ENCODE results near the gene ZSWIM6. TPM values are rescaled to one million over a fixed set of nuclear protein-coding genes. Genes with fewer than 3 reads are reported as not detected.

Gene ZSWIM6
- polyA plus RNA-seq, 4 donors: 25.3 to 32.7 (median 29.3) TPM

DNA sequence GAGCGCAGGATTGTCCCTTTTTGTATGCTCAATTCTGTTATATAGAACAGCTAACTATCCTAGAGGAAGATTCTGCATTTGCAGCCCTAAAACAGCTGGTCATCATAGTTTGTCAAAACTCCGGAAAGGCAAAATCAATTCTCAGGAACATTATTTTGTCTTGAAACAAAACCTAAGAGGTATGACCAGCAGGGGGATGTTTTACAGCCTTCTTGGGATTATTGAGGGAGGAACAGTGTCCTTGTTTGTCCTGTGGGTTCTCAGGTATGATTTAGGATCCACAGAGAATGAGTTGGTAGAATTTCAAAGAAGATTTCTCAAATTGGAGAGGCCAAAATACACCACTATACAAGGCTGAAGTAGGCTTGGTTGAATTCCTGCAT is 136.4 kb downstream of the ZSWIM6 start:
- no peak for DNase-seq (ENCODE audit: low read depth in 4 of 4, low spot score in 3 of 4)

DNA sequence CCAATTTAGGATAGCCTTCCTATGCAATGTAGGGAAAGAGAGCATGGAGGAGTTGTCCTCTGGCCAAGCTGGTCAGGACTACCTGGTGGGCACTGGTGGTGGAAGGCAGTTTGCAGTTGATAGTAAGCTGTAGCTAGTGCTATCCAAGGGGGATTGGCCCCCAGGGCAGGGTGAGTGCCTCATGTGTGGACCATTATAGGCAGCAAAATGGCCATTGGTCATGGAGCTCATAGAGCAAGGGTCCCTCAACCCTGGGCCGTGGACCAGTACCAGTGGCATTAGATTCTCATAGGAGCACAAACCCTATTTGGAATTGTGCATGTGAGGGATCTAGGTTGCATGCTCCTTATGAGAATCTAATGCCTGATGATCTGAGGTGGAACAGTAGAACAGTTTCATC is 139.3 kb downstream of the ZSWIM6 start:
- DNase-seq (ENCODE audit: low read depth in 4 of 4, low spot score in 3 of 4): no peak

DNA sequence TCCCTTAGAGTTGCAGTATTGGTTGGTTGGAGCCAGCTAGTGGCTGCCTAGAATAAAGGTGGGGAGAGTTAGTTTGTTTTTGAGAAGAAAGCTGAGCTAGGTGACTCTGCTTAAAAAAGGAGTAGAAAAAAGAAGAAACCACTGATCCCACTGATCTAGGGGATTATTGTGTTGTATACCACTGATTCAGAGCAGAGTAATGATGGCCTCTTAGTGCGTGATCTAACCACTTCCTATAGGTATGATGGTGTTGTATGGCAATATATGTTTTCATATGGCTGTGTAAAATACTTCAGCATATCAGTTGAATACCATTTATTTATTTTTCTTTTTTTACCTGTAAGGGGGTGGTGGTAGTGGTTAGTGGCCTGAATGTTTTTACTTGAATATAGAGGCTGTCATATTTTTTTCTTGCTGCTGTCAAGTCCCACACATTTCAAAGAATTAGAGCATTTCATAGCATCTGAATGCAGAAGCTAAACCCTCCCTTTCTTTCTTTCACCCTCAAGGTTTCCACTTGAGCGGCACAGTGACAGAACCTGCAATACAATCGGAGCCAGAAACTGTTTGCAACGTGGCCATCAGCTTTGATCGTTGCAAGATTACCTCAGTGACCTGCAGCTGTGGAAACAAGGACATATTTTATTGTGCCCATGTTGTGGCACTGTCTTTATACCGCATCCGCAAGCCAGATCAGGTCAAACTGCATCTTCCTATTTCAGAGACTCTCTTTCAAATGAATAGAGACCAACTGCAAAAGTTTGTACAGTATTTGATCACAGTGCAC is 140.3 kb downstream of the ZSWIM6 start:
- DNase-seq (ENCODE audit: low read depth in 4 of 4, low spot score in 3 of 4): no peak

DNA sequence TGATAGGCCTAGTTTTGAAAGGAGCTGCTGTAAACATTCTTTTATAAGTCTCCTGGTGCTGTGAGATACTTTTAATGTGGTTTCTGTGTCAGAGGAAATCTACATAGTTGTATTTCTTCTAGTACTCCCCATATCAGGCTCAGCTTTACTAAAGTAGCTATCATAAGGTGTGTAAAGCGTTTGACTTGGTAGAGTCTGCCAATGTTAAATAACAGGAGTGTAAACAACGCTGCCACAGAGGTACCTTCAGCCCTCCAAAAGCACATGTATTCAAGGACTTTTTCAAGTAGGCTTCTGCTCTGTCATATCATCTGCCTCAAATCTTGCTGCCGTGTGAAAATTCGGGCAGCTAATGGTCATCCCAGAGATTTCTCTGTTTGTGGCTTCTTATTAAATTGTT is 142.7 kb downstream of the ZSWIM6 start:
- no peak for DNase-seq (ENCODE audit: low read depth in 4 of 4, low spot score in 3 of 4)

DNA sequence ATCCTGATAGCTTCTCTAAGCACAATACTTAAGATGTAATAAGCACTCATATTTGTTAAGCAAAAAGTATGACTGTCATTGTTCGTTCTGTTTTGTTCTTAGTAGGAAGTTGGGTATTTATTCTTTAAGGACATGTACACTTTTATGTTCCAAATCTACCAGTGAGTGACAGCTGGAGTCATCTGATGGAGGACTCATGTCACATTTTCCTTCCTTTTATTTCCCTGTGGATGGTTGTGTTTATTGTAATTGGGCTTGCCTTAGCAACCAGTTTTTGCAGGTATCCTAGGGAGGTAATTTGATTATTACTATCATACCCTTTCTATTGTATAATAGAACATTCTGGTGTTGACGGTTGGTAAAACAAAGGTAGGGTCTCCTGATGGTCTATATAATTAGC is 145.7 kb downstream of the ZSWIM6 start:
- DNase-seq (ENCODE audit: low read depth in 4 of 4, low spot score in 3 of 4): no peak

DNA sequence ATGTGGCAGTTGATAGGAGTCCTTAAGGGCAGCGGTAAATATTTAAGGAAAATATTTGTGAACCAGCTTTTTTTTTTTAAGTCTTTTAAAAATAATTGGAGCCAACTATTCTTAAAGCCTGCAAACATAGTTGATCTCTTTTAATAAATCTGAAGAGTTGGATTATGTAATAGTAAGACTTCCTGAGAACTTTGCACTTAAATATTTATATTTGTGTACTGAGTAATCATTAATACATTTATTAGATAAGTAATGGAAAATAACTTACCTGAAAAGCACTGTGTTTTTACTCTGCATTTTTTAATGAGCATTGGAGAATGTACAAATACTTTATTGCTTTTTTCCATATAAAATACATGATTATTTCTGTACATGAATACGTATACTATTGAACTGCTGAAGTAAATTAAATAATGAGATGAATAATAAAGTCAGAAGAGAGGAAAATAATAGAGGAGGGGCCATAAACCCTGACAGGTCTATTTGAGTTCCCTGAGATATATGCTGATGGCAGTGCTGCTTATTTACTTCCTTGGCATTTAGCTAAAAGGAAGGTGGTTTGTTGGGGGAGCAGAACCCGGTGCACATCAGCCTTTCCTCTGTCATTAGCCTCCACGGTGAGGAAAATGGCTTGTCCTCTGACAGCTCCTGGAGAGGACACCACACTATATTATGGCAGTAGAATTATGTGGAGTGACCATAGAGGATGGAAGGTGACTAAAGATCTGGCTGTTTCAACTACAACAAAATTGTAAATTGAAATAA is 148.0 kb downstream of the ZSWIM6 start:
- DNase-seq (ENCODE audit: low read depth in 4 of 4, low spot score in 3 of 4): no peak

DNA sequence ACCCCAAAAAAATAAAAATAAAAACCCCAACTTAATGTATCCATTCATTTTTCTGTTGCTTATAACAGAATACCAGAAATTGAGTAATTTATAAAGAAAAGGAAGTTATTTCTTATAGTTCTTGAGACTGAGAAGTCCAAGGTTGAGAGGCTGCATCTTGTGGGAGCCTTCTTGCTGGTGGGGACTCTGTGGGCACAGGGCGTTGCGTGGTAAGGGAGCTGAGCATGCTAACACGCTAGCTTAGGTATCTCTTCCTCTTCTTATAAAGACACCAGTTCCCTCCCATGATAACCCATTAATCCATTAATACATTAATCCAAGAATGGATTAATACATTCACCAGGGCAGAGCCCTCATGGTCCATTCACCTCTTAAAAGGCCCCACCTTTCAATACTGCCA is 150.9 kb downstream of the ZSWIM6 start:
- DNase-seq (ENCODE audit: low read depth in 4 of 4, low spot score in 3 of 4): no peak

DNA sequence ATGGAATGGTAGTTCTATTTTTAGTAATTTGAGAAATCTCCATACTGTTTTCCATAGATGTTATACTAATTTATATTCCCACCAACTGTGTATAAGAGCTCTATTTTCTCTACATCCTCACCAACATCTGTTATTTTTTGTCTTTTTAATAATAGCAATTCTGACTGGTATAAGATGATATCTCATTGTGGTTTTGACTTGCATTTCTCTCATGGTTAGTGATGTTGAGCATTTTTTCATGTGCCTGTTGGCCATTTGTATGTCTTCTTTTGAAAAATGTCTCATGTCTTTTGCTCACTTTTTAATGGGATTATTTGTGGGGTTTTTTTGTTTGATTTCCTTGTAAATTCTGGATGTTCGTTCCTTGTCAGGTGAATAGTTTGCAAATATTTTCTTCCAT is 154.4 kb downstream of the ZSWIM6 start:
- no peak for DNase-seq (ENCODE audit: low read depth in 4 of 4, low spot score in 3 of 4)

DNA sequence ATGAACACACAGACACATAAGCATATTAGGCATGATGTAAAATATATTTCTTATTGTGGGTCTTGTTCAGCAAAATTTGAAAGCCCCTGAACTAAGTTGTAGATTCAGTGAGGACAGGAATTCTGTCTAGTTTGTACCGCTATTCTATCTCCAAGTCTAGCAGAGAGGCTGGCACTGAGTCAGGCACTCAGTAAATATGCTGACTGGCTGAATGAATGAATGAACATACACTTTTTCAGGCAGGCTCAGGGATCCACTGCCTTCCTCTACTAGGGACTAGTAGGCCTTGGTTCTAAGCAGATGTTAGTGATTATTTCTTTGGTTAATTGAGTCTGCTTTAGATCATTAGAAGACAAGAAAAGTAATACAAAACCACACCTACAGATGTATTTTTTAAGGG is 157.5 kb downstream of the ZSWIM6 start:
- DNase-seq (ENCODE audit: low read depth in 4 of 4, low spot score in 3 of 4): no peak

DNA sequence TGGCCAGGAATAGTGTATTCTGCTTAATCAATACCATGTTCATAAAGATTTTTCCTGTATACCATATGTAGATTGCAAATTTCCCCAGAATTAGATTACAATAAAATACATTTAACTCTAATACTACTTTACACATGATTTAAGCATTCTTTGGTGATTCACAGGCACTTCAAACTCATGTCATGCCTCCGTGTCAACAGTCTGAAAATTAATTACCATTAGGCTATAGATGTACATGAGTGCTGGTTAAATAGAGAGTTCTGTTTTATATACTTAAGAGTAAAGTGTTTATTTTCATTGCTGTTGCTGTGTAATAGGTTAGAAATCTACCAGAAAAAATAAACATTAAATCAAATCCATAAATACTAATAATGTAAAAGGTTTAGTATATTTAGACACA is 159.8 kb downstream of the ZSWIM6 start:
- no peak for DNase-seq (ENCODE audit: low read depth in 4 of 4, low spot score in 3 of 4)

DNA sequence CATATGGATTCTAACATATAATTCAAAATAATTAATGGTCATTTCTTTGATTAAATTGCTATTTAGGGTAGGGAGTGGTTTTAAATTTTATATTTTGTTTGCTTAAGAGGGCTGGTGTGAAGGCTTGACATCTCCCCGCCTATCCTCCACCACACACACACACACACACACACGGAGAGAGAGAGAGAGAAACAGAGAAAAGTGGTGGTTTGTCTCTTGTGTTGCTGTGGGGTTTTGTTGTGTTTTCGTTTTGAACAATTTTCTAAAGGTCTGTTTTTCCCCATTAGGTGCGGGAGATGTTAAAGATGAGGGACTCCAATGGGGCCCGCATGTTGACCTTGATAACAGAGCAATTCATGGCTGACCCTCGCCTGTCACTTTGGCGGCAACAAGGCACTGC is 161.9 kb downstream of the ZSWIM6 start:
- DNase-seq (ENCODE audit: low read depth in 4 of 4, low spot score in 3 of 4): no peak

DNA sequence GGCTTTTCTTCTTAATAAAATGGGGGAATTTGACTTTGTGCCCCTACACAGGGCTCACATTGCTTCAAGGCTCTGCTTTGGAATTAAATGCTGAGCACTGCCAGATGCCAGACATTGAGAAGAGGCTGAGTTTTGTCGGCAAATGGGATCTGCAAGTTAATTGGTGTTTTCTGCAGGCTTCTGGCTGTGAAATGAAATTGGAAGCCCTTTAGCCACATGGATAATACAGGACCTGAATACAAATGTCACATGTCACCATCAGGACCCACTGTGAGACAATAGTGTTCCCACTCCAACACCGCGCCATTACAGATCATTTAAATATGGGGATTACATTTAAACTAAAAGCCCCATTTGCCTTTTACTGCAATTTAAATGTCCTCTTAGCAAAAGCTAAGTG is 164.4 kb downstream of the ZSWIM6 start:
- DNase-seq (ENCODE audit: low read depth in 4 of 4, low spot score in 3 of 4): no peak

DNA sequence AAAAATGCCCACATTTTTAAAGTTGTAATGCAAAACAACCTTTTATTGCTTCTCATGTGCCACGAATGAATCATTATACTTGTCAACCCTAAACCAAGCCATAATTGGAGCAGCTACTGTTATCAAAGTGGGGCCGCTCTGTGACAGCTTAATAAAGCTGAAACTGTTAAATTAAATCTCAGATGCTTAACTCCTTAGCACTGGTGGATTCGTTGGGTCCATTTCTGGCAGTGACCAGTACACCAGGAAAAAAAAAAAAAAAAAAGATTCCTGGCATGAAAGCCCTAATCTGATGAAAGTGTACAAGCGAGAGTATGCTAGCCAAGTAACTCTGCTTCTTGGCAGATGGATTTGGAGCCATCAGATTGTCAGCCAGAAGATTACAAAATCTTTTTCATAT is 164.8 kb downstream of the ZSWIM6 start:
- DNase-seq (ENCODE audit: low read depth in 4 of 4, low spot score in 3 of 4): no peak

DNA sequence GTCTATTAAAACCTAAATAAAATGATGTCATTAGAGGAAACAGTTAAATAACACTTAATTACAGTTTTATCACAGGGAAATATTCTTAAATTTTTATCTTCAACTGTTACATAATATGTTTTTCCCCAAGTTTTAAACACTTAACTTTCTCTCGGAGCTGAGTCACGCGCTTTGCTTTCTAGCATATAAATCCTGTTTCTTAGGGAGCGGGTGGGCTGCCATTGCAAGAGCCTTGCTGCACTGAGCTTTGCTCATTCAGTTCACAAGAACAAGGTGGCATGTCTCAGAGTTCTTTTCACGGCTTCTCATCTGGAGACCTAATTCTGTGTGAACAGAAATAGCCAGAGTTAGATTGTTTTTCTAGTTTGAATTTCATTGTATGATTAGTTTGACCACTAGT is 166.1 kb downstream of the ZSWIM6 start:
- DNase-seq (ENCODE audit: low read depth in 4 of 4, low spot score in 3 of 4): no peak

DNA sequence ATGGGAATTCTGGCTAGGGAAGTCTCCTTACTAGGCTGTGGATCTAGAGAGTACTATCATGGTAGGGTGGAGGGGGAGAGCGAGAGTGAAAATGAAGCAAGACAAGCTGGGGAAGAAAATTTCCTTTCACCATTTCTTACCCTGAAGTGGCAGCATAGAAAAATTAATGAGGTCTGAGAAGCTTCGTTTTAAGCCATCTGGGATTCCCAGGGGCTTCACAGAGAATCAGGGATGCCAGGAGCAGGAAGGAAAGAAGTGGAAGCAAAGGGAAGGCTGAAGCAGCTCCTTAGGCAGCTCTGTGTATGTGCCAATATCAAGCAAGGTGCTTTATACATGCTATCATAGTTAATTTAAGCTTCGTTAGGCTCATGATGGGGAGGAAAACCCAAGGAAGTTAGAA is 169.9 kb downstream of the ZSWIM6 start:
- DNase-seq (ENCODE audit: low read depth in 4 of 4, low spot score in 3 of 4): no peak

DNA sequence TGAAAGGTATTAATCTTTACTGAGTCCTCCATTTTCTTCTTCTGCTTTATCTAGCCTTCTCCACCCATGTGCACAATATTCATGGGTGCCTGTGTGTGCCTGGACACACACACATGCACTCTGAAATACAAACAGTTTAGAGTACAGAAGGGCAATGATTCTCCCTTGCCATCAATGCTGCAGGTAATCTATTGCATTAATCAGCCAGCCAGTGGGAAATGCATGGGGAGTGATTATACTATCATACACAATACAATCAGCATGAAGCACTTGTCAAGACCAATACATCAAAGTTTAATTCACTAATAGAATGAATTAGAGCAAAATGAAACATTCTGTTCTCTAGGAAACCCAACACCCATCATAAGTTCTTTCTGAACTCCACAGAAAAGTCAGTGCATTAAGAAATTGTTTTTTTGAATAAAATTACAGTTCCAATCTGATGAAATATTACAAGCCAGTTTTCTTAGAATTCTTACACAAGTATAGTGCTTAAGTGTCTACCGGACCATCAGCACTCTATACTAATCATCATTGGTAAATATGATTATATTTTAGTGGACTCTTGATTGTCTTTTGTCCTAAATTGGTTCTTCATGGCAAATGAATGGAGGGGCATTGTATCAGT is 172.2 kb downstream of the ZSWIM6 start:
- no peak for DNase-seq (ENCODE audit: low read depth in 4 of 4, low spot score in 3 of 4)

DNA sequence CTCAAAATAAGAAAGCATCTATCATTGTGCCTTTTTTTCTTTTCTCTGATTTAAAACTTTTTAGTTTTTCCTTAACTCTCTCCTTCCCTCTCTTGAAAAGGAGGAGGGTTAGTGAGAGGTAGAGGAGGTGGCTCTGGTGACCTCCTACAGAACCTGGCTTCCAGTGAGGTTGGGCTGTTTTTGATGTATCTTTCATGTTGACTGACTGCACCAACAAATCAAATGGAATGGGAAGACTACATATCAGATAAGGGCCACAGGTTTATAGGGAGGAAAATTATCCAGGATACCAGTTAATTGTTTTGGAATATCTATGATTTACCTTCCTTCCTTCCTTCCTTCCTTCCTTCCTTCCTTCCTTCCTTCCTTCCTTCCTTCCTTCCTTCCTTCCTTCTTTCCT is 173.2 kb downstream of the ZSWIM6 start:
- no peak for DNase-seq (ENCODE audit: low read depth in 4 of 4, low spot score in 3 of 4)

DNA sequence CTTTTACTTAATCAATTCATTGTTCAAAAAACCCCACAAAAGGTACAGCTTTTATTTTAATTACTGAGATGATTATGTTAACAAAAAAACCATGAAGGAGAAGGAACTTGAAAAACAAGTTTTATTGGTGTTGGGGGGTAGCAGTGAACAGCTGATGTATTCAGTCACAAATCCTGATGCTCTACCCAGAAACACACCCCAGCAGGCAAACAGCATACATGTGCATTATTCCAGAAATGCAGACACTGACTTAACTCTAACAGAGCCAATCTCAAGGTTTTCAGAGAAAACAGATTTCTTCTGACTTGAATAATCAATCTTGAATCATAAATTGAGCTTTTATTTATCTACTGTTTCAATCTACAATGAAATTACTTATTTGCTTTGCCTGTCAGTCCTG is 175.2 kb downstream of the ZSWIM6 start:
- no peak for DNase-seq (ENCODE audit: low read depth in 4 of 4, low spot score in 3 of 4)

DNA sequence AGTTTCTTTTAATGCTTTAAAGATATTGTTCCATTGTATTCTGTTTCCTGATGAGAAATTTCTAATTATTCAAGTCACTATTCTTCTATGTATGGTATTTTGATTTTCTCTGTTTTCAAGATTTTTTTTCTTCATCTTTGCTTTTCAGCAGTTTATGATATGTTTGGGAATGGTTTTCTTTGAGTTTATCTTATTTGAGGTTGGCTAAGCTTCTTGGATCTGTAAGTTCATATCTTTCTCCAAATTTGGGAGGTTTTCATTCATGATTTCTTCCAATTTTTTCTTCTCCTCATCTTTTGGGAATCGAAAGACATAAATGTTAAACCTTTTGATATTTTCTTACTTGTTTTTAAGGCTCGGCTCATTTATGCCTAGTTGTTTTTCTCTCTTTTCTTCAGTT is 184.9 kb downstream of the ZSWIM6 start:
- no peak for DNase-seq (ENCODE audit: low read depth in 4 of 4, low spot score in 3 of 4)

DNA sequence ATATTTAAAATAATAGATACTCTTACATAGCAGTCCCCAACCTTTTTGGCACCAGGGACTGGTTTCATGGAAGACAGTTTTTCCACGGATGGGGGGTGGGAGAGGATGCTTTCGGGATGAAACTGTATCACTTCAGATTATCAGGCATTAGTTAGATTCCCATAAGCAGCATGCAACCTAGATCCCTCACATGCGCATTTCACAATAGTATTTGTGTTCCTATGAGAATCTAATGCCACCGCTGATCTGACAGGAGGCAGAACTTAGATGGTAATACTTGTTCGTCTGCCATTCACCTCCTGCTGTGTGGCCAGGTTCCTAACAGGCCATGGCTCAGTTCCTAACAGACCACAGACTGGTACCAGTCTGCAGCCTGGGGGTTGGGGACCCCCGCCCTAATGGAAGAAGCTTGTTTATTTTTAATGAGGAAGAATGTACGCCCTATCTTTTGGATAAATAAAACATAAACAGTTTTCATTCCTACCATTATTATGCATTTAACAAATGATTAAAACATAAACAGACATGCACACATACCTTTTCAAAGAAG is 187.7 kb downstream of the ZSWIM6 start:
- no peak for DNase-seq (ENCODE audit: low read depth in 4 of 4, low spot score in 3 of 4)

DNA sequence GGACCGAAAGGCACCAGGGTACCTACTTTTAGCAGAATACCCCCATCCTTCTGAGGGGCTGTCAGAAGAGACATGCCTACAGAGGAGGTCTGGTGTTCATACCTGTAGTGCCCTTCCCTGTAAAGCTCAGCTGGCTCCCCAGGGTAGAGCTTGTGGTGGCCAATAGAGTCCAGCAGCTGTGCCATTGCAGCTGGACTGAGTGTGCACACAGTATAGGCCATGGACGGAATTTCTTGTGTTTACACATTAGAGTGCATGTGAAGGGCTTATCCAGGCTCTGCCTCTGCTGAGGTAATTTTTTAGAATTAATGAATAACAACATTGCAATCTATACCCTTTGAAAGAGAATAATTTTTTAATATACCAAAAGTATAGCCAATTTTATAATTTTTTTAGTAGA is 191.0 kb downstream of the ZSWIM6 start:
- DNase-seq (ENCODE audit: low read depth in 4 of 4, low spot score in 3 of 4): no peak

DNA sequence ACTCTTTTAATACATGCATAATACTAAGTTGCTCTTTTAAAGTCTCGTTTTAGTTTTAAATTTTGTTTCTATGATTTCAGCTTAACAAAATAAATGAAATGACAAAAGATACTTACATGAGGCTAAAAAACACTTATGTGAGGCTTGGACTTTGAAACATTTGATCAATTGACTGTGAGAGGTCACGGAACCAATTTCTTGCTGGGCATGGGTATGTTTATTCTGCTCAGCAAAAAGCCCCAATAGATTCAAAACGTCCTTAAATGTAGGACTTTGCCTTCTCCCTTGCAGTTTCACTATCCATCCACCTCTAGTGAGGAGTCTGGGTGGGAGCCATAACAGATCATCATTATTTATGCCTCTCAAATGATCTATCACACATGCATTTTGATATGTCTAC is 191.9 kb downstream of the ZSWIM6 start:
- no peak for DNase-seq (ENCODE audit: low read depth in 4 of 4, low spot score in 3 of 4)

All from right renal pelvis (tissue), 4 donors.